ENCODE measurements around the gene SMARCC1.

DNA sequence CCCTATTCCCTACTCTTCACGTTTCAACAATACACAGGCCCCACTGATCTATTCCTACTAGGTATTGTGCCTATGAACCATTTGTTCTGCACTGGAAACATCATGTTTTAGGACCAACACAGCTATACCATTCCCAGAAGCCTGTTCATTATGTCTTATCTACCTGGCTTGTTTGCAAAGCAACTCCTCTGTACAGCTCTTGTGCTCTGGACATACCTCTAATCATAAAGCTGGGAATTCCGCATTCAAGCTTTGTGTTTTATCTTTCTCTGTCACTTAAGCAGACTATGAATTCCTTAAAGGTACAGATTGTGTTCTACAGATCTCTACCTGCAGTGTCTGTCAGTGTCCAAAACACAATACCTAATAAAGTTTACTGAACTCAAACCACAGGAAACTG is 115.6 kb downstream of the SMARCC1 start:
- TF ChIP-seq, protein P1, sequence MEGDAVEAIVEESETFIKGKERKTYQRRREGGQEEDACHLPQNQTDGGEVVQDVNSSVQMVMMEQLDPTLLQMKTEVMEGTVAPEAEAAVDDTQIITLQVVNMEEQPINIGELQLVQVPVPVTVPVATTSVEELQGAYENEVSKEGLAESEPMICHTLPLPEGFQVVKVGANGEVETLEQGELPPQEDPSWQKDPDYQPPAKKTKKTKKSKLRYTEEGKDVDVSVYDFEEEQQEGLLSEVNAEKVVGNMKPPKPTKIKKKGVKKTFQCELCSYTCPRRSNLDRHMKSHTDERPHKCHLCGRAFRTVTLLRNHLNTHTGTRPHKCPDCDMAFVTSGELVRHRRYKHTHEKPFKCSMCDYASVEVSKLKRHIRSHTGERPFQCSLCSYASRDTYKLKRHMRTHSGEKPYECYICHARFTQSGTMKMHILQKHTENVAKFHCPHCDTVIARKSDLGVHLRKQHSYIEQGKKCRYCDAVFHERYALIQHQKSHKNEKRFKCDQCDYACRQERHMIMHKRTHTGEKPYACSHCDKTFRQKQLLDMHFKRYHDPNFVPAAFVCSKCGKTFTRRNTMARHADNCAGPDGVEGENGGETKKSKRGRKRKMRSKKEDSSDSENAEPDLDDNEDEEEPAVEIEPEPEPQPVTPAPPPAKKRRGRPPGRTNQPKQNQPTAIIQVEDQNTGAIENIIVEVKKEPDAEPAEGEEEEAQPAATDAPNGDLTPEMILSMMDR (conservative IDR thresholded peaks at IDR 0.05; ENCODE audit: low read depth, low read length): no peak
- no peak for TF ChIP-seq MAFK (IDR thresholded peaks at IDR 0.05; ENCODE audit: low read depth, low read length)
